ENCODE results near the gene IGLL5. TPM values are rescaled to one million over a fixed set of nuclear protein-coding genes. Genes with fewer than 3 reads are reported as not detected.

The IGLL5 gene
- total and polyA plus RNA-seq, 8 donors, result 0.23 to 10.6 (median 0.49) TPM; not detected in 1

DNA sequence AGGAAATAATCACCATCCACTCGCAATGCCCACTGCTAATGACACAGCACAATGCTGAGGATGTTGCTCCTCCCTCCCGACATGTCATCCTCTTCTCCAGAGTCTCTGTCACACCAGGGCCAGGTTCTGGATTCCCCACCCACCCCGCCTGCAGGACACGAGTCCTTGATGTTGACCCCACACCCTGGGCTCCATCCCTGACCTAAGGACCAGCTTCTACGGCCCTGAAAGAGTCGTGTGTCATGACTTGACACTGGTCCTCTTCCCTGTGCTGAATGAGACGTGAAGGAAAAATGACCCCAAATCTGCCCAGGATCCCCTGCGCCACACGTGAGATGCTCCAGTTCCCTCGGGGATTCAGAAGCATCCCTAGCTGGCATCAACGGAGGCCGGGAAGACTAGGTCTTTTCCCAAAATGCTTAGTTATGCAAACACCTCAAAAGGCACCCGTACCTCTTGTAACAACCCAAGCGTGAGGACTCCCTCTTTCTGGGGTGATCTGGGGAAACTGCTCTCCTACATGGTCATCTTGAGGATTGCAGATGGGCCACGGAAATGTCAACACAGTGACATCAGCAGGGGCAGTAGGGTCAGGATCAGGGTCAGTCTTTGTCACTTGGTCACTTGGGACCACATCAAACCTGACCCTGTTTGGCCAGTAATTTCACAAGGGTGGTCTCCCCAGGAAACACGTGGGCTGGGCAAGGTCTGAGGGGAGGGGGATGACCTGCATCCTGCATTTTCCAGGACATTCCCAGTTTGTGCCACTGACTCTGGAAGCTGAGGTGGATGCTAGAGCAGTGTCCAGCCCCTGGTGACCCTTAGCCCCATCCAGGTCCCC, 42.0 kb downstream of the IGLL5 start:
- intact Hi-C loops (cut with DNase I), result no loop called here
- ATAC-seq, result no peak

GRCh38 chr22:22930222-22930497, 42.5 kb downstream of the IGLL5 start:
- intact Hi-C loops (cut with DNase I), result no loop called here
- no peaks in the 10 kb centered on the region for H3K9me3 ChIP-seq
- peaks cover 3 to 12% of the 10 kb centered on the region in 2 donors for H3K4me1 ChIP-seq
- no peak overlapping the region for H3K27ac ChIP-seq
- H3K36me3 ChIP-seq, result no peaks in the 10 kb centered on the region
- peaks cover 0 to 19% of the 10 kb centered on the region in 2 donors for H3K27me3 ChIP-seq
- ATAC-seq, result no peak
- DNase-seq, result peak in 1 of 4 donors; percentile 57
- H3K4me3 ChIP-seq, result no peak overlapping the region
- TF ChIP-seq CTCF (IDR thresholded peaks at IDR 0.05), result no peak

More for the DNA sequence above, 42.0 kb downstream of the IGLL5 start:
- peaks cover 0 to 25% of the 10 kb centered on the region in 2 donors for H3K27me3 ChIP-seq
- TF ChIP-seq CTCF (IDR thresholded peaks at IDR 0.05), result no peak
- no peak overlapping the region for H3K4me3 ChIP-seq
- no peak overlapping the region for H3K27ac ChIP-seq
- H3K4me1 ChIP-seq, result peaks cover 3 to 12% of the 10 kb centered on the region in 2 donors
- H3K36me3 ChIP-seq, result no peaks in the 10 kb centered on the region
- no peaks in the 10 kb centered on the region for H3K9me3 ChIP-seq
- DNase-seq, result peak in 1 of 4 donors; percentile 33

- ATAC-seq, result no peak
- Histone ChIP-seq H3K27ac (no peak overlapping the region), H3K36me3 (no peaks in the 10 kb centered on the region), H3K4me1 (peaks cover 3 to 12% of the 10 kb centered on the region in 2 donors), H3K4me3 (no peak overlapping the region), H3K9me3 (no peaks in the 10 kb centered on the region), H3K27me3 (peaks cover 0 to 15% of the 10 kb centered on the region in 2 donors)
- DNase-seq, result peak in 1 of 4 donors; percentile 57
- no peak for TF ChIP-seq CTCF (IDR thresholded peaks at IDR 0.05)
- intact Hi-C loops (cut with DNase I), result no loop called here
Observed at GRCh38 chr22:22930571-22931556, 43.2 kb downstream of the IGLL5 start.

DNA sequence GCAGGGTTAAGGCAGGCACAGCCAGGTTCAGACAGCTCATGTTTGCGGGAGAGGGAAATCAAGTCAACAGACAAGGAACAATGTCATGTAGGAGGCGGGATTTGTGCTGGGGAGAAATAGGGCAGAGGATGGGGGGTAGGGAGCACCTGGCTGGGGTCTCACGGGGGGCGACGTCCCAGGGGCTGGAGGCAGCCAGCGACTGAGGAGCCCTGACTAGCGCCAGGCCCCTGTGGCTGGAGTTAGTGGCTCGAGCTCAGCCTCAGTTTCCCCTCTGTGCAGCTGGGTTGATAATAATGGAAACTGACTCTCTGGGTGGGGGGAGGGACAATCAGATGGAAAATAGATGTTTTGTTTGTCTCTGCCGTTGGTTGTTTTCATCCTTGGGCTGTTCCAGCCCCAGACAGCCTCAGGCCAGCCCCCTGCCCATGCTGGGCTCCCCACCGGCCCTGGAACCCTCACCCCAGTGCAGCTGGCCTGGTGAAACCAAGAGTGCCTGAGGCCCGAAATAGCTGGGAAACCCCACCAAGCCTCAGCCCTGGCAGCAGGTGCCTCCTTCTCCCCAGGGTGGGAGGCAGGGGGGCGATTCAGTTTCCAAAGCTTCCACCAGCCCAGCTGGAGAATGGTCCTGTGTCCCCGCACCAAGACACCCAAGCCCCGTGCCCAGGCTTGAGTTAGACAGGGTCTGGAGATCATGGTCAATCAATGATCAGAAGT, 44.1 kb downstream of the IGLL5 start:
- Histone ChIP-seq H3K27ac (no peak overlapping the region), H3K27me3 (peaks cover 0 to 10% of the 10 kb centered on the region in 2 donors), H3K36me3 (no peaks in the 10 kb centered on the region), H3K4me3 (no peak overlapping the region), H3K4me1 (peaks cover 3 to 12% of the 10 kb centered on the region in 2 donors), H3K9me3 (no peaks in the 10 kb centered on the region)
- DNase-seq (peak in 2 of 4 donors; percentile 39 to 57), ATAC-seq (no peak)
- intact Hi-C loops (cut with DNase I), result no loop called here
- TF ChIP-seq CTCF (IDR thresholded peaks at IDR 0.05), result no peak

Data from left lung (tissue), 10 donors.